Neural progenitor cell (in vitro differentiated cells): ENCODE results near the gene UBIAD1.

Source experiments
- EZH2 ChIP-seq: fragments of 200-600 bp; sonication (generic); IDR thresholded peaks from 2 replicates; pipeline ENCODE4 v1.6.1; 2017; ENCODE audit warnings: antibody characterized with exemption, mild to moderate bottlenecking, moderate library complexity
- TF ChIP-seq, protein P1 (sequence below): fragments of 200-600 bp; sonication (generic); IDR thresholded peaks from 2 replicates; pipeline ENCODE4 v1.5.1; 2017; ENCODE audit warnings: antibody characterized with exemption, mild to moderate bottlenecking

DNA sequence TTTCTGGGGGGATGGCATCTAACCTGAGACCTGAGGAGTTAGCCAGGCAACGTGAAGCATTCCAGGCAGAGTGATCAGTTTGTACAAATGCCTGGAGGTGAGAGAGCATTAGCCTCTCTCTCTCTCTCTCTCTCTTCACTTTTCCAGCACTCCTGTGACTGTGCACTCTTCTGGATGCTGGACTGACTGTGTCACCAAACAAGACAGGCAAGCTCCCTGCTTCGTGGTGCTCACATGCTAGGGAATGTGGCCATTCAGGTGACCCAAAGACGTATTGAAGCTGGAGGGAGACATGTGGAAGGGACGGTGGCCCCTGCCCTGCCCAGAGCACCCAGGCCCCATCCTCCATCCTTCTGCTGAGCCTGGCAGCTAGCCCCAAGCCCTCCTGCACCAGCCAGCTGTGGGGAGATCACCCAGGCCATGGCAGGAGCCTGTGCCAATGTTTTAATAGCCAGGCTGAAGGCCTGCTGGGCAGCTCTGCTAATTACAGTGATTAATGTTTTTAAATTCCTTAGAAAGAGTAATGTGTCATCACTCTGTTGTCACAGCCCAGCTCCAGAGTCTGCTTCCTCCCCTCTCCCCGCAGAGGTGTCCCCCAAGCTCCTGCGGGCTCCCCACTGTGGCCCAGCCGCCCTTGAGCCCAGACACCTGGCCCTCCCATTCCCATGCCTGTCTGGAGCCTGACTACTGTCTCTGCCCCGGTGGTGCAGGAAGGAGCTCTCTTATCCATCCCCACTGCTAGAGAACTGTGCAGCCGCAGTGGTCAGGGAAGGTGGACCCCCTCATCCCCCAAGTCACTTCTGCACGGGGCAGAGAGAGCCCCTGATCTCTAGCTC lies 48.9 kb downstream of the UBIAD1 start:
- TF ChIP-seq, protein P1, sequence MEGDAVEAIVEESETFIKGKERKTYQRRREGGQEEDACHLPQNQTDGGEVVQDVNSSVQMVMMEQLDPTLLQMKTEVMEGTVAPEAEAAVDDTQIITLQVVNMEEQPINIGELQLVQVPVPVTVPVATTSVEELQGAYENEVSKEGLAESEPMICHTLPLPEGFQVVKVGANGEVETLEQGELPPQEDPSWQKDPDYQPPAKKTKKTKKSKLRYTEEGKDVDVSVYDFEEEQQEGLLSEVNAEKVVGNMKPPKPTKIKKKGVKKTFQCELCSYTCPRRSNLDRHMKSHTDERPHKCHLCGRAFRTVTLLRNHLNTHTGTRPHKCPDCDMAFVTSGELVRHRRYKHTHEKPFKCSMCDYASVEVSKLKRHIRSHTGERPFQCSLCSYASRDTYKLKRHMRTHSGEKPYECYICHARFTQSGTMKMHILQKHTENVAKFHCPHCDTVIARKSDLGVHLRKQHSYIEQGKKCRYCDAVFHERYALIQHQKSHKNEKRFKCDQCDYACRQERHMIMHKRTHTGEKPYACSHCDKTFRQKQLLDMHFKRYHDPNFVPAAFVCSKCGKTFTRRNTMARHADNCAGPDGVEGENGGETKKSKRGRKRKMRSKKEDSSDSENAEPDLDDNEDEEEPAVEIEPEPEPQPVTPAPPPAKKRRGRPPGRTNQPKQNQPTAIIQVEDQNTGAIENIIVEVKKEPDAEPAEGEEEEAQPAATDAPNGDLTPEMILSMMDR, result no peak
- TF ChIP-seq EZH2, result no peak
